ENCODE results near the gene ZNF552.

- TF ChIP-seq, protein P1, sequence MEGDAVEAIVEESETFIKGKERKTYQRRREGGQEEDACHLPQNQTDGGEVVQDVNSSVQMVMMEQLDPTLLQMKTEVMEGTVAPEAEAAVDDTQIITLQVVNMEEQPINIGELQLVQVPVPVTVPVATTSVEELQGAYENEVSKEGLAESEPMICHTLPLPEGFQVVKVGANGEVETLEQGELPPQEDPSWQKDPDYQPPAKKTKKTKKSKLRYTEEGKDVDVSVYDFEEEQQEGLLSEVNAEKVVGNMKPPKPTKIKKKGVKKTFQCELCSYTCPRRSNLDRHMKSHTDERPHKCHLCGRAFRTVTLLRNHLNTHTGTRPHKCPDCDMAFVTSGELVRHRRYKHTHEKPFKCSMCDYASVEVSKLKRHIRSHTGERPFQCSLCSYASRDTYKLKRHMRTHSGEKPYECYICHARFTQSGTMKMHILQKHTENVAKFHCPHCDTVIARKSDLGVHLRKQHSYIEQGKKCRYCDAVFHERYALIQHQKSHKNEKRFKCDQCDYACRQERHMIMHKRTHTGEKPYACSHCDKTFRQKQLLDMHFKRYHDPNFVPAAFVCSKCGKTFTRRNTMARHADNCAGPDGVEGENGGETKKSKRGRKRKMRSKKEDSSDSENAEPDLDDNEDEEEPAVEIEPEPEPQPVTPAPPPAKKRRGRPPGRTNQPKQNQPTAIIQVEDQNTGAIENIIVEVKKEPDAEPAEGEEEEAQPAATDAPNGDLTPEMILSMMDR (IDR thresholded peaks at IDR 0.05; ENCODE audit: insufficient read depth, low read length): no peak
- no peak for TF ChIP-seq REST (IDR thresholded peaks at IDR 0.05; ENCODE audit: insufficient replicate concordance, low read depth)
These were observed 55.6 kb downstream of the ZNF552 start for GRCh38 chr19:57759096-57759495.

Measured in HL-60 (cell line).